BJ (cell line): ENCODE measurements around the gene RNF225. TPM values are rescaled to one million over a fixed set of nuclear protein-coding genes. Genes with fewer than 3 reads are reported as not detected.

ENCODE experiments used
- CTCF ChIA-PET: fragments of 350-600 bp; formaldehyde crosslinking; extraction: SDS; loops from one replicate; lab custom pipeline; 2021; ENCODE audit warnings: antibody characterized with exemption, inconsistent platforms; lab: Yijun Ruan, JAX
- POLR2A ChIA-PET: fragments of 300-600 bp; sonication (Branson Sonifier 250); formaldehyde crosslinking; extraction: SDS; loops from one replicate; lab custom pipeline; 2021; ENCODE audit warnings: antibody characterized with exemption; lab: Charles Lee
- DNase-seq: peaks from one replicate; pipeline ENCODE4 v3.0.0-alpha.2; 2011; ENCODE audit warnings: low read depth
- H3K27me3 ChIP-seq: 2 replicates; pipeline ENCODE4 v1.6.0; 2011; ENCODE audit warnings: low read length; ENCODE audit not compliant: control insufficient read depth, insufficient read depth
- H3K36me3 ChIP-seq: 2 replicates; pipeline ENCODE4 v1.5.1; 2011; ENCODE audit warnings: low read length; ENCODE audit not compliant: control insufficient read depth, insufficient read depth
- H3K4me3 ChIP-seq: 2 replicates; pipeline ENCODE4 v1.5.1; 2011; ENCODE audit warnings: low read depth, mild to moderate bottlenecking, control low read depth, low read length
- polyA plus RNA-seq: library from polyadenylated mRNA; depleted of rRNA; stranded (reverse); fragments of >200 nt; gene quantifications from 2 replicates; pipeline ENCODE4 v1.2.3, GENCODE V29; 2011
- TF ChIP-seq, protein P1 (sequence below): IDR thresholded peaks from 2 replicates; pipeline ENCODE4 v1.5.1; 2011; ENCODE audit warnings: low read depth, mild to moderate bottlenecking, control low read depth, inconsistent platforms, low read length, moderate library complexity; ENCODE audit not compliant: insufficient read depth

The RNF225 gene
- polyA plus RNA-seq, 1 experiment: not detected

DNA sequence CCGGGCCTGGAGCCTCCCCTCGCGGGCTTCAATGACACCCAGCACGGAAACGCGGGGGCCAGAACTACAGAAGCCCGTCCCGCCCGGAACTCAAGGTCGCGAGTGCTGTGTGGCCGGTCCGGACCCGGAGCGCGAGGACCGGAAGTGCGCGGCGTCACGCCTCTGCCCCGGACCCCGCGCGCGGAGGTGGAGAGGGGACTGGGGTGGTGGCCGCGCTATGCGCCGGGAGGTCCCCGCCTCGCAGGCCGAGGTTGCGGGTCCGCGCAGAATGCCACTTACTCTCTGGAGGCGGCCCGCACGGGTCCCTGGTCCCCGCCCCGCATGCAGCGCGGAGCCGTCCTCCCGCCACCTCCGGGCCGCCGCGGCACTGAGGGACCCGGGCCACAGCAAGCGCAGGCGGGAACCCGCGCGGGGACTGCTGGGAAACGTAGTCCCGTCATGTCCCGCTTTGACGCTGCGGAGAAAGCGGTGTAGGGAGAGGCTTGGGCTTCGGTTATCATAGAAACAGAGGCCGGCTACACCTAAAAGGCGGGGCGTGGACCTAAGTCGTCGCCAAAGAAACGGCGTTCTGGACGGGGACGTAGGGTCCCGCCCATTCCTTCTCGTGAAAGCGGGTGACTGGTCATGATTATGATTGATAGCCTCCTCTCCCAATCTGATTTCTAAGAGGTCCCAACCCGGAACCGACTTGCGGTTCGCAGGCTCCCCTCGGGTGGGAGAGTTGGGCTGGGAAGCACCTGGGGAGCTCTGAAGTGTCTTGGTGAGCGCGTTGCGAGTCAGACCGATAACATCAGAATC is 14.6 kb upstream of the RNF225 start, which contains the start of gene ZNF837:
ZNF837 (minus strand) TSS at position 369 of the 798 bp plus-strand sequence. CDS start 11,698 bp downstream, outside the sequence.
- TF ChIP-seq, protein P1, sequence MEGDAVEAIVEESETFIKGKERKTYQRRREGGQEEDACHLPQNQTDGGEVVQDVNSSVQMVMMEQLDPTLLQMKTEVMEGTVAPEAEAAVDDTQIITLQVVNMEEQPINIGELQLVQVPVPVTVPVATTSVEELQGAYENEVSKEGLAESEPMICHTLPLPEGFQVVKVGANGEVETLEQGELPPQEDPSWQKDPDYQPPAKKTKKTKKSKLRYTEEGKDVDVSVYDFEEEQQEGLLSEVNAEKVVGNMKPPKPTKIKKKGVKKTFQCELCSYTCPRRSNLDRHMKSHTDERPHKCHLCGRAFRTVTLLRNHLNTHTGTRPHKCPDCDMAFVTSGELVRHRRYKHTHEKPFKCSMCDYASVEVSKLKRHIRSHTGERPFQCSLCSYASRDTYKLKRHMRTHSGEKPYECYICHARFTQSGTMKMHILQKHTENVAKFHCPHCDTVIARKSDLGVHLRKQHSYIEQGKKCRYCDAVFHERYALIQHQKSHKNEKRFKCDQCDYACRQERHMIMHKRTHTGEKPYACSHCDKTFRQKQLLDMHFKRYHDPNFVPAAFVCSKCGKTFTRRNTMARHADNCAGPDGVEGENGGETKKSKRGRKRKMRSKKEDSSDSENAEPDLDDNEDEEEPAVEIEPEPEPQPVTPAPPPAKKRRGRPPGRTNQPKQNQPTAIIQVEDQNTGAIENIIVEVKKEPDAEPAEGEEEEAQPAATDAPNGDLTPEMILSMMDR: no peak
- CTCF ChIA-PET: interaction anchor here (0.6 kb wide), 1 partner anchor 168 kb away, joined by 3 read pairs; no protein-coding TSS in a partner anchor
- peak; percentile 100 for DNase-seq
- POLR2A ChIA-PET: interaction anchor here (0.7 kb wide), 1 partner anchor 24 kb away, joined by 3 read pairs; no protein-coding TSS in a partner anchor
- Histone ChIP-seq H3K4me3 (peak within 1 kb of the TSS; percentile 62), H3K27me3 (no peaks in the 10 kb centered on the region), H3K36me3 (no peaks in the 10 kb centered on the region)

DNA sequence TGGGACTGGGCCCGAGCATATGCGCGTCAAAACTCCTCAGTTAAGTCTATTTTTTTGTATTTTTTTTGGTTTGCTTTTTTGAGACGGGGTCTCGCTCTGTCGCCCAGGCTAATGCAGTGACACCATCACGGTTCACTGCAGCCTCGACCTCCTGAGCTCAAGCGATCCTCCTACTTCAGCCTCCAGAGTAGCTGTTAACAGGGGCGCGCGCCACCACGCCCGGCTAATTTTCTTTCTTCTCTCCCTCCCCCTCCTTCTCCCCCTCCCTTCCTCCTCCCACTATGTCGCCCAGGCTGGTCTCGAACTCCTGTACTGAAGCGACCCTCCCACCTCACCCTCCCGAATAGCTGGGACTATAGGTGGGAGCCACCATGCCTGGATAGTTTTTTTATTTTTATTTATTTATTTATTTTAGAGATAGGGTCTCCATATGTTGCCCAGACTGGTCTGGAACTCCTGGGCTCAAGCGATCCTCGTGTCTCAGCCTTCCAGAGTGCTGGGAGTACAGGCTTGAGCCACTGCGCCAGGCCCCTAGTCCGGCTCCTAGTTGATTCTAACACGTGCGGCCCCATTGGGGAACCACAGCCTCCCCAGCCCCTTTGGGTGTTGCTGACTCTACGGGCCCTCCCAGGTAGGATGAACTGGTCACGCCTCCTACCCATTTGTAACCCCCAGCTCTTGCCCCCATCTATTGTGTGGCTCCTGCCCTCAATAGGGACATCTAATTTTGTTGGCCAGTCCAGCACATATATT is 13.8 kb upstream of the RNF225 start:
- ChIA-PET CTCF (interaction anchor here (0.6 kb wide), 1 partner anchor 169 kb away, joined by 3 read pairs; no protein-coding TSS in a partner anchor), POLR2A (interaction anchor here (0.7 kb wide), 1 partner anchor 25 kb away, joined by 3 read pairs; no protein-coding TSS in a partner anchor)
- no peak for DNase-seq
- Histone ChIP-seq H3K4me3 (peak overlapping the region; percentile 62), H3K27me3 (no peaks in the 10 kb centered on the region), H3K36me3 (no peaks in the 10 kb centered on the region)
- TF ChIP-seq, protein P1: no peak

DNA sequence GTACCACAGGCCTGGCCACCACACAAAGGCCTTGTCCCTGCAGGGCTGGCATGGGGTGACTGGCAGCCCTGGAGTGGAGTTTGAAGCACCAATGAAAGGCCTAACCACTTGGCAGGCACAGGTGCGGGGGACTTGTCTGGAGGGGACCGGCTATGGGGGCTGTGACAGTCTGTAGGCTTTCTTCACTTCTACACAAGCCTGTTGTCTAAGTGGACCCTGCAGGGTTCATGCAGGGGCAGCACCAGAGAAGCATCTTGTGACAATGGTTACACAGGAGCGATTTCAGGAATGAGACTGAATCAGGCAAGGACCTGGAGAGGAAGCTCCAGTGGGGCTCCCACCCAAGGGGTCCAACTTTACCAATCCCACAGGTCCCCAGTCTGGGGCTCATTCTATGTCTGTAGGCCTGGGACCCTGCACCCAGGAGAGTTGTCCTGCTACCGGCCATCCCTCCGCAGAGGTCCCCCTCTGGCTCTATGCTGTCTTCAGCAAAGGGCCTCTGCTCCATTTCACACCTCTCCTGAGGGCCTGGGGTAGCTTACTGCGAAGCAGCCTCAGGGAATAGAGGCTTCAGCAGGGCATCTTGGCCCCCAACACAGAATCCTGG is 12.4 kb upstream of the RNF225 start:
- H3K27me3 ChIP-seq: no peaks in the 10 kb centered on the region
- TF ChIP-seq, protein P1: no peak
- POLR2A ChIA-PET: interaction anchor here (0.7 kb wide), 1 partner anchor 20 kb away, joined by 9 read pairs; the partner anchor contains the start of gene ZNF497
- H3K36me3 ChIP-seq: no peaks in the 10 kb centered on the region
- CTCF ChIA-PET: no interaction called here
- DNase-seq: no peak
- H3K4me3 ChIP-seq: no peak overlapping the region

DNA sequence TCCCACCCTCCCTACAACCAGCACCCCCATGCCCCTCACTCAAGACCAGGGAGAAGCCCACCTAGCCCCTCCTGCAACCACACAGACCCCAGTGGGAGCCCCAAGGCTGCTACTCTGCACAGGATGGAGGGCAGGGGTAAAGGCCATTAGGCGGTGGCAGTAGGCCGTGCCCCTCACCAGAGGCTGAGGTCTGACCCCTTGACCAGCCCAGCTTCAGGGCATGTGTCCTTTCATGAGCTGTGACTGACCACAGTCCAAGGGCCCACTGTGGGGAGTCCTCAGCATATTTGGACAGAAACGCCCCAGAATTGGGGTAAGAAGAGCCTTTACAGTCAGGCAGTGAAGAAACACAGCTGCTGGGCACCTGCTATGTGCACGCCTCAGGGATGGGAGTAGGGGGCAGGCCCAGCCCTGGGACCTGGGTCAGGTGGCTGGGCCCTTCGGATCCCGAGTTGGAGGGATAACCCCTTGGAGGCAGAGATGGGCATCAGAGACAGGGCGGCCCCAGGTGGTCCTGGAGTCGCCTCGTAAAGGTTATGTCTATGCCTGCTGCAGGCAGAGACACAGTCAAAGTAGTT is 10.1 kb upstream of the RNF225 start:
- TF ChIP-seq, protein P1: no peak
- Histone ChIP-seq H3K4me3 (no peak overlapping the region), H3K27me3 (no peaks in the 10 kb centered on the region), H3K36me3 (peaks cover 2% of the 10 kb centered on the region)
- ChIA-PET CTCF (no interaction called here), POLR2A (no interaction called here)
- no peak for DNase-seq
